MCF 10A (cell line): Measurements from ENCODE around the gene RRM2. TPM values are rescaled to one million over a fixed set of nuclear protein-coding genes. Genes with fewer than 3 reads are reported as not detected.

Source experiments
- BruUV-seq: library from RNA; stranded (reverse); fragments of 400-500 nt; replicated peaks from 2 replicates; lab custom pipeline; 2021; lab: Mats Ljungman, UMichigan
- CTCF ChIA-PET: fragments of 300-600 bp; sonication (Branson Sonifier 250); formaldehyde crosslinking; extraction: SDS; loops from one replicate; lab custom pipeline; 2021; ENCODE audit warnings: antibody characterized with exemption, inconsistent platforms; lab: Yijun Ruan, JAX
- POLR2A ChIA-PET: fragments of 300-600, 350-650 bp; sonication (Branson Sonifier 250); formaldehyde crosslinking; extraction: SDS; loops from one replicate; lab custom pipeline; 2020; ENCODE audit warnings: antibody characterized with exemption, inconsistent platforms; lab: Yijun Ruan, JAX
- DNase-seq: peaks from one replicate; pipeline ENCODE4 v3.0.0-alpha.2; 2018; ENCODE audit not compliant: unreplicated experiment
- H3K27ac Mint-ChIP-seq: one replicate; pipeline ENCODE4 v1.8.0; 2022; ENCODE audit warnings: mild to moderate bottlenecking, low read depth, mixed read lengths; ENCODE audit not compliant: unreplicated experiment
- H3K27me3 Mint-ChIP-seq: one replicate; pipeline ENCODE4 v1.8.0; 2022; ENCODE audit warnings: mixed read lengths; ENCODE audit not compliant: insufficient read depth, unreplicated experiment
- H3K36me3 Mint-ChIP-seq: one replicate; pipeline ENCODE4 v1.8.0; 2022; ENCODE audit warnings: mild to moderate bottlenecking, moderate library complexity, mixed read lengths; ENCODE audit not compliant: insufficient read depth, unreplicated experiment
- H3K4me1 Mint-ChIP-seq: one replicate; pipeline ENCODE4 v1.8.0; 2022; ENCODE audit warnings: mixed read lengths; ENCODE audit not compliant: insufficient read depth, unreplicated experiment
- H3K4me3 Mint-ChIP-seq: one replicate; pipeline ENCODE4 v1.8.0; 2022; ENCODE audit warnings: mild to moderate bottlenecking, moderate library complexity, mixed read lengths; ENCODE audit not compliant: unreplicated experiment
- H3K9me3 Mint-ChIP-seq: one replicate; pipeline ENCODE4 v1.8.0; 2022; ENCODE audit warnings: mixed read lengths; ENCODE audit not compliant: unreplicated experiment
- intact Hi-C: fragments of 100-400 bp; cut with micrococcal nuclease; formaldehyde crosslinking; loops from 2 replicates; pipeline ENCODE4 v1.14.1; 2022
- total RNA-seq: library from RNA; stranded (reverse); gene quantifications from 2 replicates; pipeline ENCODE4 v1.2.3, GENCODE V29; 2022
- TF ChIP-seq, protein P1 (sequence below): fragments of 200-600 bp; IDR thresholded peaks from one replicate; pipeline ENCODE4 v1.8.0; 2022; ENCODE audit warnings: antibody characterized with exemption, mild to moderate bottlenecking; ENCODE audit not compliant: unreplicated experiment

RRM2 gene
- total RNA-seq, 1 experiment from 2014 or later, result 41.8 TPM

DNA sequence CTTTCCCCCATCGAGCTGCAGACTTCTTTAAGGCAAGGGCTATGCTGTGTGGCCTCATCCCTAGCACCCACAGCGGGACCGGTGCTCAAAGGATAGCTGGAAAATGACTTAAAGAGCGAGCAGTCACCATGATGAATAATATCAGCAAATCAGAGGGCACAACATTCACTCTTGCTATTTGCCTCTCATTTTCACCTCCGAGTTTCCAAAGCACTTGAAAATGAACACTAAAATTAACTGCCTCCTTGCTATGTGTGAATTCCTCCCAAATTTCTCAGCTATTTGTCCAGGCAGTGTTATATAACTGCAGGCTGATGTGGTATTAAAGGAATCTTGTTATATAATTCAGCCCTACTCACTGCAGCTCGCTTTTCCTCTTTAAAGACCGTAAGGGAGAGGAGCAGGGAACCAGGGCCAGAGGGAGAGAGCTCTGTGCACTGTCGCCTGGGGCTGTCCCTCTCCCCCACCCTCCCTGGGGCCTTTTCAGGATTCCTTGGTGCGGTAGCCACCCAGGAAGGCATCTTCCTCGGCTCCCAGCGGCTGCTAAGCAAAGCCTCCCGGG lies 43.8 kb upstream of the RRM2 start:
- Mint-ChIP-seq H3K9me3 (no peaks in the 10 kb centered on the region), H3K36me3 (no peaks in the 10 kb centered on the region), H3K4me3 (peak overlapping the region; percentile 62), H3K27ac (no peak overlapping the region), H3K4me1 (no peaks in the 10 kb centered on the region), H3K27me3 (peaks cover 89% of the 10 kb centered on the region)
- ChIA-PET CTCF (interaction anchor here (1.5 to 2.0 kb wide), 3 partner anchors 11 to 356 kb away, joined by 5 to 10 read pairs (median 6); no protein-coding TSS in a partner anchor), POLR2A (interaction anchor here (0.6 kb wide), 1 partner anchor 22 kb away, joined by 3 read pairs; no protein-coding TSS in a partner anchor)
- no peak for DNase-seq
- TF ChIP-seq, protein P1, sequence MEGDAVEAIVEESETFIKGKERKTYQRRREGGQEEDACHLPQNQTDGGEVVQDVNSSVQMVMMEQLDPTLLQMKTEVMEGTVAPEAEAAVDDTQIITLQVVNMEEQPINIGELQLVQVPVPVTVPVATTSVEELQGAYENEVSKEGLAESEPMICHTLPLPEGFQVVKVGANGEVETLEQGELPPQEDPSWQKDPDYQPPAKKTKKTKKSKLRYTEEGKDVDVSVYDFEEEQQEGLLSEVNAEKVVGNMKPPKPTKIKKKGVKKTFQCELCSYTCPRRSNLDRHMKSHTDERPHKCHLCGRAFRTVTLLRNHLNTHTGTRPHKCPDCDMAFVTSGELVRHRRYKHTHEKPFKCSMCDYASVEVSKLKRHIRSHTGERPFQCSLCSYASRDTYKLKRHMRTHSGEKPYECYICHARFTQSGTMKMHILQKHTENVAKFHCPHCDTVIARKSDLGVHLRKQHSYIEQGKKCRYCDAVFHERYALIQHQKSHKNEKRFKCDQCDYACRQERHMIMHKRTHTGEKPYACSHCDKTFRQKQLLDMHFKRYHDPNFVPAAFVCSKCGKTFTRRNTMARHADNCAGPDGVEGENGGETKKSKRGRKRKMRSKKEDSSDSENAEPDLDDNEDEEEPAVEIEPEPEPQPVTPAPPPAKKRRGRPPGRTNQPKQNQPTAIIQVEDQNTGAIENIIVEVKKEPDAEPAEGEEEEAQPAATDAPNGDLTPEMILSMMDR, result no peak
- intact Hi-C loops, result loop anchor here (5.0 kb wide), 1 partner anchor 224 kb away; the partner anchor contains the start of gene HPCAL1
- no TSS peak for BruUV-seq

DNA sequence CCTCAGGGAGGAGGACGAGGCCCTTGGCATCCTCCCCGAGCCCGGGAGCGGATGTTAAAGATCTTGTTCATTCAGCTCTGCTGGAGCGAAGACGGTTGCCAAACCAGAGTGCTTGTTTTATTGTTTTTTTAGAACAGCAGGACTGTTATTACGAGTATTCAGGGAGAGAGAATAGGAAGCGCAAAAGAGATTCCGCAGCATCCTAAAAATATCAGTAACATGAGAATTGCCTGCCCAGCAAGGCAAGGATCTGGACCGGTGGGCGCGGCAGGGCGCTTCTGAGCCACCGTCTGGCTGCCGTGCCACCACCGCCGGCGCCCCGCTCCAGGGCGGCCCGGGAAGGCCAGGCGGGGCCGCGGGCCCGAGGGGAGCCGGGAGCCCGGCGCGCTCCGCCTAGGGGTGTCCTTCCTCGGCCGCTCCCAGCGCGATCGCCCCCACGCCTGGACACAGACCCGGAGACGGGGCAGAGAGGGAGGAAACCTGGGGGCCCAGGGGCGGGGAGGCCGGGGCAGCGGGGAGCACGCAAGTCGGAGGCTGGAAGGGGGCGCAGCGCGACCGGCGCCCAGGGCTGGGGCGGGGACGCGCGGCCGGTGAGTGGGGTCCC lies 43.2 kb upstream of the RRM2 start:
- Mint-ChIP-seq H3K27me3 (peaks cover 89% of the 10 kb centered on the region), H3K36me3 (no peaks in the 10 kb centered on the region), H3K9me3 (no peaks in the 10 kb centered on the region), H3K4me1 (no peaks in the 10 kb centered on the region), H3K4me3 (peak overlapping the region; percentile 62), H3K27ac (no peak overlapping the region)
- CTCF ChIA-PET, result interaction anchor here (1.0 to 2.0 kb wide), 4 partner anchors 11 to 356 kb away, joined by 4 to 10 read pairs (median 6); no protein-coding TSS in a partner anchor
- DNase-seq, result peak; percentile 30
- POLR2A ChIA-PET, result no interaction called here
- TF ChIP-seq, protein P1, result no peak
- intact Hi-C loops, result loop anchor here (5.0 kb wide), 1 partner anchor 223 kb away; the partner anchor contains the start of gene HPCAL1
- no TSS peak for BruUV-seq

DNA sequence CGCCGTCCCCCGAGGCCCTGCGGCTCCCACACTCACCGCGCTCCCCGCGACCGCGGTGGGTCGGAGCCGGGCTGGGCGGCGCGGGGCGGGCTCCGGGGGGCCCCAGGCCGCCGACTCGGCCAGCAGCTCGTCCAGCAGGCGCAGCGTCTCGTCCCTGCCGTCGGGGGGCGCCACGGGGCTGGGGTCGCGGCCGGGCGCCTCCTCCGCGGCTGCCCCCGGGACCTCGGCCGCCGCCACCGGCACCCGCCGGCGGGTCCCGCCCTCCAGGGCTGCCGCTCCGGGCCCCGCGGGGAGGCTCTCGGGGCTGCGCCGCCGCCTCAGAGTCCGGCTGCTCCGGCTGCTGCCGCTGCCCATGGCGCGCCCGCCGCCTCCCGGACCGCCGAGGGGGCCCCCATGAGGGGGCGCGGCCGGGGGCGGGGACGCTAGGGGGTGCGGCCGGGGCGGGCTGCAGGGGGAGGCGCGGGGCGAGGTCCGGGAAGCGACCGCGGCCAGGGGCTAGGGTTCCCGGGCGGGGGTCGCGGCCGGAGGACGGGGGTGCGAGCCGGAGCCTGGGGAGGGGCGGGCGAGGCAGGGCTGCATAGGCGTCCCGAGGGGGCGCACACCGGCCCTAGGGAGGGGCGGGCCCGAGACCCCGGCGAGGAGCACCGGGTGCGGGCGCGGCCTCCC lies 42.5 kb upstream of the RRM2 start, which contains the start of gene CYS1:
CYS1 (minus strand) TSS at position 542 of the 666 bp plus-strand sequence; CDS start at position 354, 188 bp downstream.
- Mint-ChIP-seq H3K9me3 (no peaks in the 10 kb centered on the region), H3K27me3 (peaks cover 89% of the 10 kb centered on the region), H3K27ac (no peak within 1 kb of the TSS), H3K4me3 (peak within 1 kb of the TSS; percentile 62), H3K4me1 (no peaks in the 10 kb centered on the region), H3K36me3 (no peaks in the 10 kb centered on the region)
- TF ChIP-seq, protein P1, result no peak
- no peak for DNase-seq
- ChIA-PET CTCF (interaction anchor here (1.0 to 2.0 kb wide), 3 partner anchors 15 to 355 kb away, joined by 4 to 10 read pairs (median 6); no protein-coding TSS in a partner anchor), POLR2A (no interaction called here)
- no TSS peak for BruUV-seq
- intact Hi-C loops, result loop anchor here (5.0 kb wide), 1 partner anchor 222 kb away; the partner anchor contains the start of gene HPCAL1
